K562 (cell line): ENCODE results near the gene UBE2D2. TPM values are rescaled to one million over a fixed set of nuclear protein-coding genes. Genes with fewer than 3 reads are reported as not detected.

Source experiments
- CBX2 ChIP-seq: fragments of 200-600 bp; sonication (generic); IDR thresholded peaks from one replicate; pipeline ENCODE4 v1.6.1; 2012; ENCODE audit warnings: mild to moderate bottlenecking, low read length, inconsistent platforms; ENCODE audit not compliant: insufficient read depth, poor library complexity, severe bottlenecking
- EP400 ChIP-seq: fragments of 450-650 bp; IDR thresholded peaks from 2 replicates; pipeline ENCODE4 v1.6.1; 2017; ENCODE audit warnings: antibody characterized with exemption, mild to moderate bottlenecking, moderate library complexity
- HMGN3 ChIP-seq: IDR thresholded peaks from 2 replicates; pipeline ENCODE4 v1.6.1; 2011; ENCODE audit warnings: borderline replicate concordance, low read depth, mild to moderate bottlenecking, mixed read lengths, low read length; ENCODE audit not compliant: insufficient read length; ENCODE audit errors: extremely low read depth
- JUND ChIP-seq, 2 experiments: IDR thresholded peaks; 2 replicates in 1 of 2; 3 replicates in 1 of 2; pipeline ENCODE4 v1.6.1; 2011; ENCODE audit warnings: borderline replicate concordance in 2 of 2, low read depth in 2 of 2, low read length in 2 of 2, improper control_type of control experiment in 1 of 2, missing biosample characterization in 1 of 2, missing genetic modification characterization in 1 of 2, missing genetic modification reagents in 1 of 2
- MED1 ChIP-seq: sonication (generic); formaldehyde crosslinking; IDR thresholded peaks from 2 replicates; pipeline ENCODE4 v1.8.1; 2023; ENCODE audit warnings: missing genetic modification reagents, borderline replicate concordance
- MTA3 ChIP-seq: fragments of 450-650 bp; formaldehyde crosslinking; IDR thresholded peaks from 2 replicates; pipeline ENCODE4 v1.6.1; 2017; ENCODE audit warnings: mild to moderate bottlenecking, borderline replicate concordance
- MYC ChIP-seq, 2 experiments: fragments of 250-450 bp in 1 of 2; sonication (Bioruptor Pico) in 1 of 2; IDR thresholded peaks; 2 replicates each; pipeline versions ENCODE4 v1.5.1 to v1.6.1; 2012 to 2021; ENCODE audit warnings: low read depth in 2 of 2, borderline replicate concordance in 1 of 2, improper control_type of control experiment in 1 of 2, low read length in 1 of 2, mild to moderate bottlenecking in 1 of 2, moderate library complexity in 1 of 2
- NR3C1 ChIP-seq: sonication (generic); formaldehyde crosslinking; IDR thresholded peaks from 2 replicates; pipeline ENCODE4 v1.8.1; 2022; ENCODE audit warnings: missing genetic modification reagents
- PHF8 ChIP-seq: fragments of 200-600 bp; sonication (generic); IDR thresholded peaks from 2 replicates; pipeline ENCODE4 v1.6.1; 2012; ENCODE audit warnings: mixed run types, mild to moderate bottlenecking, inconsistent platforms, low read length, moderate library complexity, borderline replicate concordance
- POLR2A ChIP-seq: fragments of 450-650 bp; conservative IDR thresholded peaks from 2 replicates; pipeline ENCODE4 v1.6.1; 2016
- POLR3A ChIP-seq: IDR thresholded peaks from 2 replicates; pipeline ENCODE4 v1.6.1; 2011; ENCODE audit warnings: borderline replicate concordance, mild to moderate bottlenecking, moderate library complexity; ENCODE audit not compliant: insufficient read length, insufficient read depth; ENCODE audit errors: extremely low read depth
- PPARD ChIP-seq: fragments of 250-450 bp; sonication (Bioruptor Pico); IDR thresholded peaks from 2 replicates; pipeline ENCODE4 v1.8.0; 2022; ENCODE audit warnings: inconsistent platforms, mild to moderate bottlenecking, moderate library complexity
- SAP30 ChIP-seq: fragments of 200-600 bp; sonication (generic); IDR thresholded peaks from 2 replicates; pipeline ENCODE4 v1.6.1; 2012; ENCODE audit warnings: borderline replicate concordance, low read depth, mild to moderate bottlenecking, moderate library complexity, low read length, control low read depth, inconsistent platforms; ENCODE audit not compliant: insufficient read depth, poor library complexity, severe bottlenecking
- ZNF217 ChIP-seq: sonication (generic); formaldehyde crosslinking; IDR thresholded peaks from 2 replicates; pipeline ENCODE4 v1.8.0; 2022; ENCODE audit warnings: mild to moderate bottlenecking, missing genetic modification reagents
- ZNF263 ChIP-seq: sonication (generic); formaldehyde crosslinking; IDR thresholded peaks from 2 replicates; pipeline ENCODE4 v1.8.0; 2022; ENCODE audit warnings: mild to moderate bottlenecking, missing genetic modification reagents, borderline replicate concordance
- ZNF282 ChIP-seq: sonication (generic); formaldehyde crosslinking; IDR thresholded peaks from 2 replicates; pipeline ENCODE4 v1.8.1; 2023; ENCODE audit warnings: missing genetic modification reagents
- ZNF324 ChIP-seq: fragments of 250-450 bp; sonication (Bioruptor Pico); IDR thresholded peaks from 2 replicates; pipeline ENCODE4 v1.4.0; 2020; ENCODE audit warnings: mild to moderate bottlenecking
- polyA plus RNA-seq, 8 experiments: library from polyadenylated mRNA; depleted of rRNA in 4 of 8; stranded (reverse) in 5 of 8; unstranded in 3 of 8; fragments of >200 nt; fragmentation: Nextera tagmentation in 2 of 8; fragmentation: Illumina TruSeq in 1 of 8; extraction: Ambion mirVana in 2 of 8; extraction: Trizol in 1 of 8; gene quantifications; 2 replicates each; pipeline versions ENCODE4 v1.2.1 to v1.2.3, GENCODE V29; 2011 to 2014; ENCODE audit warnings: inconsistent platforms in 1 of 8, missing spikeins in 1 of 8
- total RNA-seq, 7 experiments: library from RNA; depleted of rRNA in 6 of 7; stranded (reverse); fragments of >200 nt in 6 of 7; fragmentation: Illumina TruSeq in 2 of 7; extraction: Trizol in 2 of 7; gene quantifications; 2 replicates each; pipeline versions ENCODE4 v1.2.1 to v1.2.3, GENCODE V29; 2011 to 2021; ENCODE audit warnings: low replicate concordance in 1 of 7
- TF ChIP-seq, protein P1 (sequence below), 3 experiments: fragments of 200-800 bp in 1 of 3; fragments of 250-450 bp in 1 of 3; fragments of 450-650 bp in 1 of 3; sonication (Bioruptor Pico) in 1 of 3; sonication (Bioruptor generic) in 1 of 3; formaldehyde crosslinking in 1 of 3; IDR thresholded peaks; 2 replicates each; pipeline versions ENCODE4 v1.6.1 to v1.8.0; 2016 to 2022; ENCODE audit warnings: mild to moderate bottlenecking in 2 of 3, missing genetic modification characterization in 2 of 3, missing compliant biosample characterization in 1 of 3, moderate library complexity in 1 of 3
- TF ChIP-seq, protein P2 (sequence below), 3 experiments: IDR thresholded peaks in 2 of 3; conservative IDR thresholded peaks in 1 of 3; 2 replicates each; pipeline ENCODE4 v1.5.1; 2011 to 2012; ENCODE audit warnings: low read length in 3 of 3, mild to moderate bottlenecking in 3 of 3, control low read depth in 2 of 3, improper control_type of control experiment in 1 of 3, inconsistent platforms in 1 of 3, low read depth in 1 of 3, mixed read lengths in 1 of 3, moderate library complexity in 1 of 3; ENCODE audit not compliant: insufficient read depth in 2 of 3
- TF ChIP-seq, protein P3 (sequence below): fragments of 450-650 bp; IDR thresholded peaks from 2 replicates; pipeline ENCODE4 v1.6.1; 2014; ENCODE audit warnings: low read depth, mild to moderate bottlenecking, moderate library complexity, borderline replicate concordance

The UBE2D2 gene
- total and polyA plus RNA-seq, 9 of the 15 experiments (the other 6 are each of a cell fraction or from before 2014, with no cell fraction given), result 53.6 to 198 (median 122) TPM

DNA sequence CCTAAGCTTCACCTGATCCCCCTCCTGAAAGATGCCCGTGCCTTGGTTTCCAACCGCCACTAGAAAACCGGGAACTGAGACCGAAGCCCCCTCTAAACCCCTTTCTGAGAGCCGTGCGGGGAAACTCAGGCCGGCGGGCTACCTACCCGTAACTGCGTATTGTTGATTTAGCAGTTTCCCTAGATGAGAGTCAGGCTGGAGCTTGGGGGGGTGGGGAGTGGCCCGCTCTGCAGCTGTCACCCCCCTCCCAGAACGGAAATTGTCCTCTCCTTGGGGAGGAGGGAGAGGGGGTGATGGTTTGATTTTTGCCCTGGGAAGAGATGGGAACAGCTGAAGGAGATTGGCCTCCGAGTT lies 89.5 kb downstream of the UBE2D2 start (continued):
- TF ChIP-seq ZNF263, result peak; percentile 97
- TF ChIP-seq PPARD, result no peak
- 0 out of 2 replicates have a peak, but pooled peaks have one; percentile 0 for TF ChIP-seq PHF8
- no peak for TF ChIP-seq EP400
- no peak for TF ChIP-seq CBX2
- no peak for TF ChIP-seq ZNF217 (CRISPR knock-in tag)
- TF ChIP-seq, protein P1, sequence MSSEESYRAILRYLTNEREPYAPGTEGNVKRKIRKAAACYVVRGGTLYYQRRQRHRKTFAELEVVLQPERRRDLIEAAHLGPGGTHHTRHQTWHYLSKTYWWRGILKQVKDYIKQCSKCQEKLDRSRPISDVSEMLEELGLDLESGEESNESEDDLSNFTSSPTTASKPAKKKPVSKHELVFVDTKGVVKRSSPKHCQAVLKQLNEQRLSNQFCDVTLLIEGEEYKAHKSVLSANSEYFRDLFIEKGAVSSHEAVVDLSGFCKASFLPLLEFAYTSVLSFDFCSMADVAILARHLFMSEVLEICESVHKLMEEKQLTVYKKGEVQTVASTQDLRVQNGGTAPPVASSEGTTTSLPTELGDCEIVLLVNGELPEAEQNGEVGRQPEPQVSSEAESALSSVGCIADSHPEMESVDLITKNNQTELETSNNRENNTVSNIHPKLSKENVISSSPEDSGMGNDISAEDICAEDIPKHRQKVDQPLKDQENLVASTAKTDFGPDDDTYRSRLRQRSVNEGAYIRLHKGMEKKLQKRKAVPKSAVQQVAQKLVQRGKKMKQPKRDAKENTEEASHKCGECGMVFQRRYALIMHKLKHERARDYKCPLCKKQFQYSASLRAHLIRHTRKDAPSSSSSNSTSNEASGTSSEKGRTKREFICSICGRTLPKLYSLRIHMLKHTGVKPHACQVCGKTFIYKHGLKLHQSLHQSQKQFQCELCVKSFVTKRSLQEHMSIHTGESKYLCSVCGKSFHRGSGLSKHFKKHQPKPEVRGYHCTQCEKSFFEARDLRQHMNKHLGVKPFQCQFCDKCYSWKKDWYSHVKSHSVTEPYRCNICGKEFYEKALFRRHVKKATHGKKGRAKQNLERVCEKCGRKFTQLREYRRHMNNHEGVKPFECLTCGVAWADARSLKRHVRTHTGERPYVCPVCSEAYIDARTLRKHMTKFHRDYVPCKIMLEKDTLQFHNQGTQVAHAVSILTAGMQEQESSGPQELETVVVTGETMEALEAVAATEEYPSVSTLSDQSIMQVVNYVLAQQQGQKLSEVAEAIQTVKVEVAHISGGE (CRISPR knock-in tag; IDR thresholded peaks at IDR 0.05), result no peak
- TF ChIP-seq, protein P2, sequence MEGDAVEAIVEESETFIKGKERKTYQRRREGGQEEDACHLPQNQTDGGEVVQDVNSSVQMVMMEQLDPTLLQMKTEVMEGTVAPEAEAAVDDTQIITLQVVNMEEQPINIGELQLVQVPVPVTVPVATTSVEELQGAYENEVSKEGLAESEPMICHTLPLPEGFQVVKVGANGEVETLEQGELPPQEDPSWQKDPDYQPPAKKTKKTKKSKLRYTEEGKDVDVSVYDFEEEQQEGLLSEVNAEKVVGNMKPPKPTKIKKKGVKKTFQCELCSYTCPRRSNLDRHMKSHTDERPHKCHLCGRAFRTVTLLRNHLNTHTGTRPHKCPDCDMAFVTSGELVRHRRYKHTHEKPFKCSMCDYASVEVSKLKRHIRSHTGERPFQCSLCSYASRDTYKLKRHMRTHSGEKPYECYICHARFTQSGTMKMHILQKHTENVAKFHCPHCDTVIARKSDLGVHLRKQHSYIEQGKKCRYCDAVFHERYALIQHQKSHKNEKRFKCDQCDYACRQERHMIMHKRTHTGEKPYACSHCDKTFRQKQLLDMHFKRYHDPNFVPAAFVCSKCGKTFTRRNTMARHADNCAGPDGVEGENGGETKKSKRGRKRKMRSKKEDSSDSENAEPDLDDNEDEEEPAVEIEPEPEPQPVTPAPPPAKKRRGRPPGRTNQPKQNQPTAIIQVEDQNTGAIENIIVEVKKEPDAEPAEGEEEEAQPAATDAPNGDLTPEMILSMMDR (IDR thresholded peaks at IDR 0.05 in 2 of 3, conservative IDR thresholded peaks at IDR 0.05 in 1 of 3; ENCODE audit: insufficient read depth in 2 of 3, low read depth in 1 of 3, low read length in 3 of 3), result no peak; a peak in 2 of 6 replicates
- TF ChIP-seq MTA3, result no peak
- no peak for TF ChIP-seq ZNF282 (CRISPR knock-in tag)
- no peak for TF ChIP-seq POLR2A
- no peak for TF ChIP-seq ZNF324
- no peak for TF ChIP-seq NR3C1 (CRISPR knock-in tag)
- no peak for TF ChIP-seq JUND (IDR thresholded peaks at IDR 0.05; ENCODE audit: borderline replicate concordance, low read depth, low read length)
- TF ChIP-seq JUND (tag; IDR thresholded peaks at IDR 0.05; ENCODE audit: borderline replicate concordance, low read depth, low read length), result no peak
- no peak for TF ChIP-seq POLR3A
- TF ChIP-seq, protein P3, sequence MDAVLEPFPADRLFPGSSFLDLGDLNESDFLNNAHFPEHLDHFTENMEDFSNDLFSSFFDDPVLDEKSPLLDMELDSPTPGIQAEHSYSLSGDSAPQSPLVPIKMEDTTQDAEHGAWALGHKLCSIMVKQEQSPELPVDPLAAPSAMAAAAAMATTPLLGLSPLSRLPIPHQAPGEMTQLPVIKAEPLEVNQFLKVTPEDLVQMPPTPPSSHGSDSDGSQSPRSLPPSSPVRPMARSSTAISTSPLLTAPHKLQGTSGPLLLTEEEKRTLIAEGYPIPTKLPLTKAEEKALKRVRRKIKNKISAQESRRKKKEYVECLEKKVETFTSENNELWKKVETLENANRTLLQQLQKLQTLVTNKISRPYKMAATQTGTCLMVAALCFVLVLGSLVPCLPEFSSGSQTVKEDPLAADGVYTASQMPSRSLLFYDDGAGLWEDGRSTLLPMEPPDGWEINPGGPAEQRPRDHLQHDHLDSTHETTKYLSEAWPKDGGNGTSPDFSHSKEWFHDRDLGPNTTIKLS, result no peak
- TF ChIP-seq MED1 (CRISPR knock-in tag), result no peak
- TF ChIP-seq MYC (IDR thresholded peaks at IDR 0.05; ENCODE audit: low read depth, low read length), result no peak
- no peak for TF ChIP-seq MYC (CRISPR knock-in tag; IDR thresholded peaks at IDR 0.05; ENCODE audit: borderline replicate concordance, low read depth)
- peak; percentile 47 for TF ChIP-seq SAP30
- TF ChIP-seq HMGN3, result peak; percentile 1
